Measurements from ENCODE around the gene CAP2. TPM values are rescaled to one million over a fixed set of nuclear protein-coding genes. Genes with fewer than 3 reads are reported as not detected.

The CAP2 gene
- total RNA-seq, 4 donors from 2014 or later = 1.5 to 11.5 (median 4.6) TPM

DNA sequence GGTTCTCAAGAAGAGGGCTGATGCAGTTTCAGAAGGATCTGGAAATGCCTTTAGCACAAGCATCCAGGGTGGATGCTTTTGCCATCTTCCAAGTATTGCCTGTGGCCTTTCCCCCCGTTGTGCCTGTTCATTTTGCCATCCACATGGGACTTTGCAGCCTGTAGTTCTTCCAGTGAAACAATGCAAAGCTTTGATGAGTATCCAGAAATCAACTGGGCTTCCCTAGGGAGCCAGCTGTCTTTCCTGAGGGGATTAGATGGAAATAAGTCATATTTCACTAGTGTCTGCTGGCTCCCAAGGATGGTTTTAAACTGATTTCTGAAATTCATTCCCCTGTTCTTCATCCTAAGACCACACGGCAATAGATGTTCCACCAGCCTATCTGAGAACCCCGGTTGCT lies 63.3 kb downstream of the CAP2 start:
- TF ChIP-seq, protein P1, sequence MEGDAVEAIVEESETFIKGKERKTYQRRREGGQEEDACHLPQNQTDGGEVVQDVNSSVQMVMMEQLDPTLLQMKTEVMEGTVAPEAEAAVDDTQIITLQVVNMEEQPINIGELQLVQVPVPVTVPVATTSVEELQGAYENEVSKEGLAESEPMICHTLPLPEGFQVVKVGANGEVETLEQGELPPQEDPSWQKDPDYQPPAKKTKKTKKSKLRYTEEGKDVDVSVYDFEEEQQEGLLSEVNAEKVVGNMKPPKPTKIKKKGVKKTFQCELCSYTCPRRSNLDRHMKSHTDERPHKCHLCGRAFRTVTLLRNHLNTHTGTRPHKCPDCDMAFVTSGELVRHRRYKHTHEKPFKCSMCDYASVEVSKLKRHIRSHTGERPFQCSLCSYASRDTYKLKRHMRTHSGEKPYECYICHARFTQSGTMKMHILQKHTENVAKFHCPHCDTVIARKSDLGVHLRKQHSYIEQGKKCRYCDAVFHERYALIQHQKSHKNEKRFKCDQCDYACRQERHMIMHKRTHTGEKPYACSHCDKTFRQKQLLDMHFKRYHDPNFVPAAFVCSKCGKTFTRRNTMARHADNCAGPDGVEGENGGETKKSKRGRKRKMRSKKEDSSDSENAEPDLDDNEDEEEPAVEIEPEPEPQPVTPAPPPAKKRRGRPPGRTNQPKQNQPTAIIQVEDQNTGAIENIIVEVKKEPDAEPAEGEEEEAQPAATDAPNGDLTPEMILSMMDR (IDR thresholded peaks at IDR 0.05; ENCODE audit: low read depth) = no peak

- TF ChIP-seq, protein P1 (IDR thresholded peaks at IDR 0.05; ENCODE audit: low read depth) = no peak
Measured at GRCh38 chr6:17457405-17457804, 64.0 kb downstream of the CAP2 start.

GRCh38 chr6:17457956-17458355 lies 64.6 kb downstream of the CAP2 start:
- TF ChIP-seq, protein P1 (IDR thresholded peaks at IDR 0.05; ENCODE audit: low read depth) = no peak

DNA sequence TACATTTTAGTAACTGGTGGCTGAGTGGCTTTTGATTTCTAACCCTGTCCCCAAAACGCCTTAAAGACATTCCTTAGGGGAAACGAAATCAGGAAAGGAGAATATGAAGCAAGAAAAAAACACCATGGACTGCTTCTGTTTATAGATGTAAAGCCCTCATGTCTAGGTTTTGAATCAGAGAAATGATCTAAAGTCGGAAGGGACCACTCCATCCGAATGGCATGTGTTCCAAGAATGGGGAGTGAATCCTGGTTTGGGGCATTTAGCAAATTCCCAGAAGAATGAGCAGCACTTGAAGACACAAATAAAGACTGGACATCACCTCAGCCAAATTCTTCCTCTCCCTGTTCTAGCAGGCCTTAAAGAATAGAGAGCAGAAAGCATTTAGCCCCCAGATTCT lies 65.6 kb downstream of the CAP2 start:
- TF ChIP-seq, protein P1 (IDR thresholded peaks at IDR 0.05; ENCODE audit: low read depth) = no peak

DNA sequence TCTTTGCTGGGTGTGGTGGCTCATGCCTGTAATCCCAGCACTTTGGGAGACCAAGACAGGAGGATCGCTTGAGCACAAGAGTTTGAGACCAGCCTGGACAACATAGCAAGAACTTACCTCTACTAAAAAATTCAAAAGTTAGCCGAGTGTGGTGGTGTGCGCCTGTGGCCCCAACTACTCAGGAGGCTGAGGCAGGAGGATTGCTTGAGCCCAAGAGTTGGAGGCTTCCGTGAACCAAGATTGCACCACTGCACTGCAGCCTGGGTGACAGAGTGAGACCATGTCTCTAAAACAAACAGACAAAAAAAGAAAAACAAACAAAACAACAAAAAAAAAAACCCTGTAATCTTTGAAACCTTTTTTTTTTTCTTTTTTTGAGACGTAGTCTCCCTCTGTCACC lies 67.5 kb downstream of the CAP2 start:
- TF ChIP-seq, protein P1 (IDR thresholded peaks at IDR 0.05; ENCODE audit: low read depth) = no peak

DNA sequence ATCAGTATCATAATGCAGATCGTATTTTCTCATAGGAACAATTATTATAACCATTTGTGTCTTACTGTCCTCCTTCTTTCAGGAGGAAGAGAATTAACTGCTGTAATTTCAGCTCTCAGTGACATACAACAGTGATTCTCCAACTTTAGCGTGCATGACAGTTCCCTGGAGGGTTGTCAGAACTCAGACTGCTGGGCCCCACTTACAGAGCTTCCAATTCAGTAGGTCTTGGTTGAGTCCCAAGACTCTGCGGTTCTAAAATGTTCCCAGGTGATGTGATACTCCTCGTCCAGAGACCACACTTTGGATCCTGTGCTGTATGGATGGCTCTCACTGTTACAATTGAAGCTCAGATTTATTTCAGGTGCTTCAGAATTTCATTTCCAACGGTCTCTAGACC lies 72.8 kb downstream of the CAP2 start:
- TF ChIP-seq, protein P1 (IDR thresholded peaks at IDR 0.05; ENCODE audit: low read depth) = no peak

GRCh38 chr6:17466707-17467106 lies 73.3 kb downstream of the CAP2 start:
- TF ChIP-seq, protein P1 (IDR thresholded peaks at IDR 0.05; ENCODE audit: low read depth) = no peak

All from subcutaneous adipose tissue (tissue), 4 donors.